GM12878 (cell line): ENCODE results near the gene METTL23. TPM values are rescaled to one million over a fixed set of nuclear protein-coding genes. Genes with fewer than 3 reads are reported as not detected.

Experiments used
- ATAC-seq: fragments of 200-7000 bp; cut with Tn5 transposase; 3 replicates; pipeline ENCODE4 v1.9.1; 2020; ENCODE audit warnings: mild to moderate bottlenecking, moderate library complexity
- BruUV-seq: library from RNA; stranded (reverse); fragments of 400-500 nt; replicated peaks from 2 replicates; lab custom pipeline; 2021; lab: Mats Ljungman, UMichigan
- CTCF ChIA-PET: fragments of 300-600 bp; sonication (Branson Sonifier 250); formaldehyde crosslinking; extraction: SDS; loops from one replicate; lab custom pipeline; 2021; ENCODE audit warnings: inconsistent platforms; lab: Yijun Ruan, JAX
- POLR2A ChIA-PET: fragments of 350-600 bp; formaldehyde crosslinking; extraction: SDS; loops from one replicate; lab custom pipeline; 2021; ENCODE audit warnings: inconsistent platforms; lab: Charles Lee
- RAD21 ChIA-PET: fragments of 300-600 bp; sonication (Branson Sonifier 250); formaldehyde crosslinking; loops from one replicate; lab custom pipeline; 2023; ENCODE audit warnings: antibody characterized with exemption; ENCODE audit not compliant: unreplicated experiment; lab: Charles Lee
- SMC1A ChIA-PET: fragments of 300-600 bp; sonication (Branson Sonifier 250); formaldehyde crosslinking; loops from one replicate; lab custom pipeline; 2023; ENCODE audit not compliant: unreplicated experiment, uncharacterized antibody; lab: Charles Lee
- DNase-seq: peaks from one replicate; pipeline ENCODE4 v3.0.0-alpha.2; 2011; ENCODE audit warnings: low read depth, low spot score
- FAIRE-seq: peaks from 3 replicates; lab custom pipeline; 2011; peaks lifted over from hg19 to GRCh38; lab: Jason Lieb, UNC
- H2AFZ ChIP-seq: 2 replicates; pipeline ENCODE4 v1.6.0; 2011; ENCODE audit warnings: low read depth, low read length, control low read depth; ENCODE audit not compliant: control insufficient read depth
- H3K27ac ChIP-seq: 2 replicates; pipeline ENCODE4 v1.5.1; 2011; ENCODE audit warnings: control low read depth; ENCODE audit not compliant: control insufficient read depth, insufficient read depth
- H3K27me3 ChIP-seq, 2 experiments: replicated peaks in 1 of 2; 2 replicates each; pipeline versions ENCODE4 v1.6.0 to v1.6.1; 2011; ENCODE audit warnings: low read length in 1 of 2; ENCODE audit not compliant: control insufficient read depth in 2 of 2, insufficient read depth in 2 of 2
- H3K36me3 ChIP-seq, 2 experiments: 2 replicates each; pipeline ENCODE4 v1.5.1; 2011; ENCODE audit warnings: low read length in 1 of 2; ENCODE audit not compliant: control insufficient read depth in 2 of 2, insufficient read depth in 2 of 2
- H3K4me1 ChIP-seq: 2 replicates; pipeline ENCODE4 v1.6.1; 2011; ENCODE audit warnings: mild to moderate bottlenecking, low read length, moderate library complexity, mixed read lengths; ENCODE audit not compliant: control insufficient read depth, insufficient read depth
- H3K4me2 ChIP-seq: 2 replicates; pipeline ENCODE4 v1.6.0; 2011; ENCODE audit warnings: control low read depth; ENCODE audit not compliant: control insufficient read depth, insufficient read depth
- H3K4me3 ChIP-seq: fragments of 200-600 bp; sonication (generic); 2 replicates; pipeline ENCODE4 v1.5.1; 2016
- H3K79me2 ChIP-seq: 2 replicates; pipeline ENCODE4 v1.6.0; 2011; ENCODE audit warnings: low read length; ENCODE audit not compliant: control insufficient read depth, insufficient read depth
- H3K9ac ChIP-seq: 2 replicates; pipeline ENCODE4 v1.8.0; 2011; ENCODE audit warnings: low read length, control low read depth, mixed read lengths; ENCODE audit not compliant: control insufficient read depth, insufficient read depth
- H3K9me3 ChIP-seq: replicated peaks from 3 replicates; pipeline ENCODE4 v1.5.1; 2011; ENCODE audit warnings: mild to moderate bottlenecking, low read length; ENCODE audit not compliant: control insufficient read depth, insufficient read depth
- H4K20me1 ChIP-seq: 2 replicates; pipeline ENCODE4 v1.6.0; 2011; ENCODE audit not compliant: control insufficient read depth, insufficient read depth
- BHLHE40 ChIP-seq, 2 experiments: fragments of 450-650 bp in 1 of 2; IDR thresholded peaks; 2 replicates each; pipeline ENCODE4 v1.6.1; 2011 to 2017; ENCODE audit warnings: low read depth in 2 of 2, borderline replicate concordance in 1 of 2, improper control_type of control experiment in 1 of 2, low read length in 1 of 2, mild to moderate bottlenecking in 1 of 2
- CREB1 ChIP-seq: IDR thresholded peaks from 2 replicates; pipeline ENCODE4 v1.6.1; 2012; ENCODE audit warnings: low read depth, mild to moderate bottlenecking, inconsistent platforms
- EED ChIP-seq: sonication (generic); IDR thresholded peaks from 2 replicates; pipeline ENCODE4 v1.6.1; 2016; ENCODE audit warnings: antibody characterized with exemption, low read depth
- EGR1 ChIP-seq, 2 experiments: IDR thresholded peaks; 1 replicate in 1 of 2; 2 replicates in 1 of 2; pipeline ENCODE4 v1.6.1; 2011 to 2012; ENCODE audit warnings: low read depth in 2 of 2, low read length in 2 of 2, borderline replicate concordance in 1 of 2, mild to moderate bottlenecking in 1 of 2, moderate library complexity in 1 of 2
- EP300 ChIP-seq, 2 experiments: fragments of 150-350 bp in 1 of 2; IDR thresholded peaks; 2 replicates each; pipeline ENCODE4 v1.6.1; 2011 to 2012; ENCODE audit warnings: low read depth in 2 of 2, low read length in 2 of 2, borderline replicate concordance in 1 of 2, improper control_type of control experiment in 1 of 2, inconsistent platforms in 1 of 2; ENCODE audit not compliant: control insufficient read depth in 1 of 2
- ETV6 ChIP-seq, 2 experiments: fragments of 450-650 bp in 1 of 2; IDR thresholded peaks in 1 of 2; conservative IDR thresholded peaks in 1 of 2; 2 replicates each; pipeline ENCODE4 v1.6.1; 2014; ENCODE audit warnings: antibody characterized with exemption in 1 of 2, borderline replicate concordance in 1 of 2, low read depth in 1 of 2, mild to moderate bottlenecking in 1 of 2, moderate library complexity in 1 of 2
- FOXK2 ChIP-seq: fragments of 450-650 bp; IDR thresholded peaks from 2 replicates; pipeline ENCODE4 v1.6.1; 2017; ENCODE audit warnings: mild to moderate bottlenecking, moderate library complexity
- IRF4 ChIP-seq: IDR thresholded peaks from 2 replicates; pipeline ENCODE4 v1.6.1; 2011; ENCODE audit warnings: low read depth, low read length
- MTA2 ChIP-seq: fragments of 450-650 bp; IDR thresholded peaks from 2 replicates; pipeline ENCODE4 v1.6.1; 2016; ENCODE audit warnings: low read depth, mild to moderate bottlenecking, moderate library complexity
- MYC ChIP-seq: IDR thresholded peaks from 2 replicates; pipeline ENCODE4 v1.6.1; 2011; ENCODE audit warnings: mild to moderate bottlenecking, low read length, moderate library complexity, inconsistent platforms; ENCODE audit not compliant: insufficient read depth, insufficient replicate concordance, insufficient read length, severe bottlenecking
- NFIC ChIP-seq: IDR thresholded peaks from 2 replicates; pipeline ENCODE4 v1.6.1; 2012; ENCODE audit warnings: low read depth, mild to moderate bottlenecking, inconsistent platforms, low read length, moderate library complexity
- NFYA ChIP-seq: IDR thresholded peaks from 2 replicates; pipeline ENCODE4 v1.6.1; 2011; ENCODE audit warnings: low read depth, mild to moderate bottlenecking, low read length, improper control_type of control experiment, borderline replicate concordance
- PAX8 ChIP-seq: fragments of 450-650 bp; IDR thresholded peaks from 2 replicates; pipeline ENCODE4 v1.6.1; 2017; ENCODE audit warnings: mild to moderate bottlenecking, moderate library complexity
- POU2F2 ChIP-seq: IDR thresholded peaks from 3 replicates; pipeline ENCODE4 v1.6.1; 2011; ENCODE audit warnings: low read depth, mild to moderate bottlenecking, low read length, borderline replicate concordance
- RFX5 ChIP-seq: IDR thresholded peaks from 2 replicates; pipeline ENCODE4 v1.6.1; 2011; ENCODE audit warnings: low read depth, low read length, improper control_type of control experiment
- SMC3 ChIP-seq: IDR thresholded peaks from 2 replicates; pipeline ENCODE4 v1.6.1; 2011; ENCODE audit warnings: low read length, improper control_type of control experiment, borderline replicate concordance
- TAF1 ChIP-seq: IDR thresholded peaks from 2 replicates; pipeline ENCODE4 v1.6.1; 2011; ENCODE audit warnings: mild to moderate bottlenecking, low read depth, low read length, borderline replicate concordance
- TBL1XR1 ChIP-seq: IDR thresholded peaks from 2 replicates; pipeline ENCODE4 v1.6.1; 2012; ENCODE audit warnings: low read depth, low read length, improper control_type of control experiment
- TCF3 ChIP-seq: IDR thresholded peaks from 2 replicates; pipeline ENCODE4 v1.6.1; 2012; ENCODE audit warnings: low read depth, mild to moderate bottlenecking, low read length, borderline replicate concordance; ENCODE audit not compliant: insufficient read depth
- USF2 ChIP-seq: IDR thresholded peaks from 2 replicates; pipeline ENCODE4 v1.6.1; 2011; ENCODE audit warnings: low read depth, low read length, improper control_type of control experiment, borderline replicate concordance
- WGBS: methylation state at CpG from one replicate; pipeline ENCODE4 v1.1.6; 2016; ENCODE audit warnings: low lambda C conversion rate; ENCODE audit not compliant: insufficient replicate concordance, insufficient coverage; ENCODE audit errors: missing lambda C conversion rate; 5-methylcytosine and 5-hydroxymethylcytosine counted together
- in situ Hi-C: fragments of 300-500 bp; cut with MboI; formaldehyde crosslinking; loops from 9 replicates; pipeline ENCODE4 v1.14.3; 2018; ENCODE audit warnings: mixed read lengths
- intact Hi-C: fragments of 100-400 bp; cut with micrococcal nuclease; formaldehyde crosslinking; loops from one replicate; pipeline ENCODE4 v1.14.2; 2022; ENCODE audit not compliant: unreplicated experiment
- polyA plus RNA-seq, 11 experiments: library from polyadenylated mRNA; depleted of rRNA in 4 of 11; unstranded in 6 of 11; stranded (reverse) in 5 of 11; fragments of >200 nt; fragmentation: Nextera tagmentation in 4 of 11; fragmentation: Illumina TruSeq in 1 of 11; extraction: Ambion mirVana in 4 of 11; extraction: Trizol in 1 of 11; gene quantifications; 1 replicate in 1 of 11; 2 replicates in 10 of 11; pipeline versions ENCODE4 v1.2.1 to v1.2.3, GENCODE V29; 2011 to 2016; ENCODE audit warnings: inconsistent platforms in 2 of 11, missing spikeins in 2 of 11, low read depth in 1 of 11
- total RNA-seq, 4 experiments: library from RNA; depleted of rRNA in 3 of 4; stranded (reverse); fragments of >200 nt in 3 of 4; fragmentation: Illumina TruSeq in 1 of 4; extraction: Trizol in 1 of 4; gene quantifications; 2 replicates each; pipeline versions ENCODE4 v1.2.1 to v1.2.3, GENCODE V29; 2013 to 2021
- TF ChIP-seq, protein P1 (sequence below): fragments of 450-650 bp; IDR thresholded peaks from 2 replicates; pipeline ENCODE4 v1.6.1; 2017; ENCODE audit warnings: mild to moderate bottlenecking, low read depth, inconsistent platforms; ENCODE audit not compliant: poor library complexity, severe bottlenecking

Gene METTL23
- total and polyA plus RNA-seq, 10 of the 15 experiments (the other 5 are each of a cell fraction or from before 2014, with no cell fraction given) = 25.6 to 61.5 (median 30.9) TPM

DNA sequence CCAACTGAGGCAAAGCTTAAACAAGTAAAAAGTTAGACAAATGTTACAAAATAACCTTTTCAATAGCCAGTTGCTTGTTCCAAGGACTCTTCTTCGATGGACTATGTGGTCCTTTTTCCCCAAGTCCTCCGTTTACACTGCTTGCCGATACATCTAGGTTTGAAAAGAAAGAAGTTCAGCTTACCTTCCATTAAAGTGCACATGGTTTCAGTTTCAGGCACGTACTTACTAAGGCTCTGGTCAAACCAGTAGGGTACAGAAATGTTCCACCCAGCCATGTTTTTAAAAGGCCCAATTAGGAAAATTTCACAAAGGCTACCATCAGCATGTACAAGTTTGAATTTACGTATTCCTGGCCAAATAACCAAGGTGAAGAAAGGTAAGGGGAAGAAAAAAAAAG lies 8.4 kb downstream of the METTL23 start:
- H3K9ac ChIP-seq = peak overlapping the region; percentile 97
- in situ Hi-C loops = no loop called here
- ATAC-seq (peak; percentile 9), FAIRE-seq (peak; percentile 64), DNase-seq (no peak)
- H3K27ac ChIP-seq = peak overlapping the region; percentile 45
- BruUV-seq = no TSS peak
- H3K36me3 ChIP-seq = peaks cover 8 to 33% of the 10 kb centered on the region in 2 experiments
- no peaks in the 10 kb centered on the region; the same call in 1 of the 2 replicates for H4K20me1 ChIP-seq
- ChIA-PET RAD21 (interaction anchor here (1.6 kb wide), 1 partner anchor 175 kb away, joined by 4 read pairs; no protein-coding TSS in a partner anchor), POLR2A (interaction anchor here (0.6 to 6.4 kb wide), 3 partner anchors 9 to 285 kb away, joined by 3 to 60 read pairs (median 6); partner anchors contain the start of genes JMJD6 and METTL23), CTCF (interaction anchor here (0.6 to 1.5 kb wide), 7 partner anchors 8 to 1325 kb away, joined by 3 to 12 read pairs (median 3); partner anchors contain the start of genes JMJD6 and METTL23), SMC1A (interaction anchor here (0.6 to 2.1 kb wide), 4 partner anchors 8 to 1411 kb away, joined by 3 to 9 read pairs (median 3); partner anchors contain the start of gene C17orf99)
- WGBS = 1% methylated on average over 5 of the region's 5 CpGs
- peak overlapping the region; percentile 87 for H3K4me3 ChIP-seq
- H3K9me3 ChIP-seq = no peaks in the 10 kb centered on the region; the same call in 2 of the 3 replicates
- no peaks in the 10 kb centered on the region; the same call in none of the 2 replicates for H3K4me1 ChIP-seq
- H3K27me3 ChIP-seq = no peaks in the 10 kb centered on the region
- H3K4me2 ChIP-seq = peak overlapping the region; percentile 75
- peaks cover 83% of the 10 kb centered on the region for H3K79me2 ChIP-seq
- H2AFZ ChIP-seq = no peak overlapping the region
- intact Hi-C loops = loop anchor here (1.0 to 10.0 kb wide), 2 partner anchors 8 to 350 kb away; no protein-coding TSS in a partner anchor
- TF ChIP-seq NFIC (0 out of 2 replicates have a peak, but pooled peaks have one; percentile 3), TCF3 (no peak), NFYA (no peak), EP300 (IDR thresholded peaks at IDR 0.05; ENCODE audit: borderline replicate concordance in 1 of 2, control insufficient read depth in 1 of 2, low read depth in 2 of 2, low read length in 2 of 2) (no peak), FOXK2 (no peak), RFX5 (no peak), ETV6 (conservative IDR thresholded peaks at IDR 0.05 in 1 of 2, IDR thresholded peaks at IDR 0.05 in 1 of 2; ENCODE audit: borderline replicate concordance in 1 of 2, low read depth in 1 of 2) (no peak), BHLHE40 (IDR thresholded peaks at IDR 0.05; ENCODE audit: borderline replicate concordance in 1 of 2, low read depth in 2 of 2, low read length in 1 of 2) (no peak), POU2F2 (no peak), TAF1 (no peak), EED (no peak), MTA2 (no peak), PAX8 (no peak), EGR1 (IDR thresholded peaks at IDR 0.05; ENCODE audit: borderline replicate concordance in 1 of 2, low read depth in 2 of 2, low read length in 2 of 2) (no peak), SMC3 (no peak), CREB1 (no peak; the same call in 1 of the 2 replicates), USF2 (no peak), IRF4 (peak; percentile 41; the same call in 1 of the 2 replicates), MYC (no peak), TBL1XR1 (no peak)
- TF ChIP-seq, protein P1, sequence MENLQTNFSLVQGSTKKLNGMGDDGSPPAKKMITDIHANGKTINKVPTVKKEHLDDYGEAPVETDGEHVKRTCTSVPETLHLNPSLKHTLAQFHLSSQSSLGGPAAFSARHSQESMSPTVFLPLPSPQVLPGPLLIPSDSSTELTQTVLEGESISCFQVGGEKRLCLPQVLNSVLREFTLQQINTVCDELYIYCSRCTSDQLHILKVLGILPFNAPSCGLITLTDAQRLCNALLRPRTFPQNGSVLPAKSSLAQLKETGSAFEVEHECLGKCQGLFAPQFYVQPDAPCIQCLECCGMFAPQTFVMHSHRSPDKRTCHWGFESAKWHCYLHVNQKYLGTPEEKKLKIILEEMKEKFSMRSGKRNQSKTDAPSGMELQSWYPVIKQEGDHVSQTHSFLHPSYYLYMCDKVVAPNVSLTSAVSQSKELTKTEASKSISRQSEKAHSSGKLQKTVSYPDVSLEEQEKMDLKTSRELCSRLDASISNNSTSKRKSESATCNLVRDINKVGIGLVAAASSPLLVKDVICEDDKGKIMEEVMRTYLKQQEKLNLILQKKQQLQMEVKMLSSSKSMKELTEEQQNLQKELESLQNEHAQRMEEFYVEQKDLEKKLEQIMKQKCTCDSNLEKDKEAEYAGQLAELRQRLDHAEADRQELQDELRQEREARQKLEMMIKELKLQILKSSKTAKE = no peak
